Measurements from ENCODE around the gene AFF2.

DNA sequence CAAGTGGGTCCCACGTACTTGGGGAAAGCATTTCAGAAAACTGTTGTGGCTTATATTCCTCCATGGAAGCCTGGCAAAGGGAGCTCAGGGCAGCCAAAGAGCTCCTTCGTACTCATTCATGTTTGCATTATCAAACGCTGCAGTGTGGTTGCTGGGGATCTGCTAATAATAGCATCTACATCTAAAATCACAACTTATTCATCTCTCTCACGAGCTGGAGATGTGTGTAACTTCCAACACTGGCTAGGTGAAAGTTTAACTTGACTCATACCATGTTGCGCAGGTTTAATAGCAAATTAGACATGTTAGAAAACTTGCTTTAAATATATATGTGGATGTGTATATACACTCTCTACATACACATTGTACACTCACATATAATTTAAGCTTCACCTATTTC lies 415.1 kb downstream of the AFF2 start:
- TF ChIP-seq, protein P1, sequence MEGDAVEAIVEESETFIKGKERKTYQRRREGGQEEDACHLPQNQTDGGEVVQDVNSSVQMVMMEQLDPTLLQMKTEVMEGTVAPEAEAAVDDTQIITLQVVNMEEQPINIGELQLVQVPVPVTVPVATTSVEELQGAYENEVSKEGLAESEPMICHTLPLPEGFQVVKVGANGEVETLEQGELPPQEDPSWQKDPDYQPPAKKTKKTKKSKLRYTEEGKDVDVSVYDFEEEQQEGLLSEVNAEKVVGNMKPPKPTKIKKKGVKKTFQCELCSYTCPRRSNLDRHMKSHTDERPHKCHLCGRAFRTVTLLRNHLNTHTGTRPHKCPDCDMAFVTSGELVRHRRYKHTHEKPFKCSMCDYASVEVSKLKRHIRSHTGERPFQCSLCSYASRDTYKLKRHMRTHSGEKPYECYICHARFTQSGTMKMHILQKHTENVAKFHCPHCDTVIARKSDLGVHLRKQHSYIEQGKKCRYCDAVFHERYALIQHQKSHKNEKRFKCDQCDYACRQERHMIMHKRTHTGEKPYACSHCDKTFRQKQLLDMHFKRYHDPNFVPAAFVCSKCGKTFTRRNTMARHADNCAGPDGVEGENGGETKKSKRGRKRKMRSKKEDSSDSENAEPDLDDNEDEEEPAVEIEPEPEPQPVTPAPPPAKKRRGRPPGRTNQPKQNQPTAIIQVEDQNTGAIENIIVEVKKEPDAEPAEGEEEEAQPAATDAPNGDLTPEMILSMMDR (IDR thresholded peaks at IDR 0.05) = no peak
- TF ChIP-seq POLR2A (IDR thresholded peaks at IDR 0.05) (no peak), POLR2AphosphoS5 (IDR thresholded peaks at IDR 0.05; ENCODE audit: insufficient read depth in 1 of 2, low read depth in 1 of 2) (no peak)
